Right lobe of liver (tissue), 4 donors: Measurements from ENCODE around the gene UNC80.

Source experiments
- POLR2A ChIP-seq: fragments of 450-650 bp; IDR thresholded peaks from one replicate; pipeline ENCODE4 v1.6.1; 2017; ENCODE audit warnings: antibody characterized with exemption, mild to moderate bottlenecking
- TF ChIP-seq, protein P1 (sequence below), 4 donors: fragments of 200-600 bp in 3 of 4; fragments of 450-650 bp in 1 of 4; IDR thresholded peaks; one replicate each; pipeline versions ENCODE4 v1.5.1 to v1.8.0; 2016 to 2022; ENCODE audit warnings: antibody characterized with exemption in 4 of 4, mild to moderate bottlenecking in 2 of 4
- donor health status: DM: no; HTN: no; CAD: no.
- donor health status: DM: no; HTN: no; CAD: no.
- donor health status: DM: no; HTN: yes; CAD: no.

DNA sequence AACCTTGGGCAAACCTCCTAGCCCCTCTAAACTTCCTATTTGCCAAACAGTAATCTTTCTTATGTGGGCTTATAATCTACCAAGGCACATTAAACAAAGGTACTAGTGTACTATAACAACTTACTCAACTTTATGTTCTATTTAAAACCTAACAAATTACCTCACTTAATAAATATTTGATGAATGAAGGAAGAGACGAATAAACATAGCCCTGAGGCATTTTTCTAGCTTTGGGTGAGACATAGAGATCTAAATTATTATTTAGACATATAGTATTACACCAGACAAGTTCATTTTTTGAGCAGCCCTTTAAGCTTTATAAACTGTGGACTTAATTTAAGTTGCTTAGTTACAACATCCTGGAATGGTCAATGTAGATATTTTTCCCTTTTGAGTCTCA, 104.6 kb downstream of the UNC80 start:
- no peak for TF ChIP-seq POLR2A
- TF ChIP-seq, protein P1, sequence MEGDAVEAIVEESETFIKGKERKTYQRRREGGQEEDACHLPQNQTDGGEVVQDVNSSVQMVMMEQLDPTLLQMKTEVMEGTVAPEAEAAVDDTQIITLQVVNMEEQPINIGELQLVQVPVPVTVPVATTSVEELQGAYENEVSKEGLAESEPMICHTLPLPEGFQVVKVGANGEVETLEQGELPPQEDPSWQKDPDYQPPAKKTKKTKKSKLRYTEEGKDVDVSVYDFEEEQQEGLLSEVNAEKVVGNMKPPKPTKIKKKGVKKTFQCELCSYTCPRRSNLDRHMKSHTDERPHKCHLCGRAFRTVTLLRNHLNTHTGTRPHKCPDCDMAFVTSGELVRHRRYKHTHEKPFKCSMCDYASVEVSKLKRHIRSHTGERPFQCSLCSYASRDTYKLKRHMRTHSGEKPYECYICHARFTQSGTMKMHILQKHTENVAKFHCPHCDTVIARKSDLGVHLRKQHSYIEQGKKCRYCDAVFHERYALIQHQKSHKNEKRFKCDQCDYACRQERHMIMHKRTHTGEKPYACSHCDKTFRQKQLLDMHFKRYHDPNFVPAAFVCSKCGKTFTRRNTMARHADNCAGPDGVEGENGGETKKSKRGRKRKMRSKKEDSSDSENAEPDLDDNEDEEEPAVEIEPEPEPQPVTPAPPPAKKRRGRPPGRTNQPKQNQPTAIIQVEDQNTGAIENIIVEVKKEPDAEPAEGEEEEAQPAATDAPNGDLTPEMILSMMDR (IDR thresholded peaks at IDR 0.05) = no peak
